ENCODE measurements around the gene MUC15. TPM values are rescaled to one million over a fixed set of nuclear protein-coding genes. Genes with fewer than 3 reads are reported as not detected.

The MUC15 gene
- total and polyA plus RNA-seq, 2 of the 8 experiments (the other 6 are each of a cell fraction or from before 2014, with no cell fraction given): not detected

DNA sequence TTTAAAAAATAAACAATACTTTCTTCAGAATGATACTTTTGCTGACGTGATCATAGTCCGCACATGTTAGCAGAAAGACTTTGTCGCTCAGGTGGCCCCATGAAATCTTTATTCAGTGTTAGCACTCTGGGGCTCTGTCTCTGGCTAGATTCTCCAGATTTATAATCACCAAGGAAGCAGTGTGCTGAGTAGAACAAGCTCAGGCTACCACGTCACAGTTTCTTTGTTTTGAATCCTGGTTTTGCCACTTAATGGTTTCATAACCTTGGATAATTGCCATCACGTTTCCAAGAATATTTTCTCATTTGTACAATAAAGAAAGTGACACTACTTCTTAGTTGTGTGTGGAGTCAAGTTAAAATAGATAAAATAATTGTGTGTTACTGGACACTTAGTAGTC is 3.9 kb upstream of the MUC15 start (continued):
- TF ChIP-seq MAX (IDR thresholded peaks at IDR 0.05) (no peak), BCL11A (IDR thresholded peaks at IDR 0.05; ENCODE audit: low read depth in 2 of 2, low read length in 2 of 2) (no peak), CBX5 (IDR thresholded peaks at IDR 0.05; ENCODE audit: low read depth, low read length) (no peak), RFX5 (IDR thresholded peaks at IDR 0.05; ENCODE audit: borderline replicate concordance, low read depth, low read length) (no peak), SP4 (IDR thresholded peaks at IDR 0.05; ENCODE audit: low read length) (no peak)
